Colon (tissue), 2 donors: ENCODE data around the gene CACFD1.

Experiments
- FAIRE-seq: peaks from 2 replicates; lab custom pipeline; 2012; peaks lifted over from hg19 to GRCh38; lab: Jason Lieb, UNC
- donor health status: control.
- donor health status: control.

Gene CACFD1

DNA sequence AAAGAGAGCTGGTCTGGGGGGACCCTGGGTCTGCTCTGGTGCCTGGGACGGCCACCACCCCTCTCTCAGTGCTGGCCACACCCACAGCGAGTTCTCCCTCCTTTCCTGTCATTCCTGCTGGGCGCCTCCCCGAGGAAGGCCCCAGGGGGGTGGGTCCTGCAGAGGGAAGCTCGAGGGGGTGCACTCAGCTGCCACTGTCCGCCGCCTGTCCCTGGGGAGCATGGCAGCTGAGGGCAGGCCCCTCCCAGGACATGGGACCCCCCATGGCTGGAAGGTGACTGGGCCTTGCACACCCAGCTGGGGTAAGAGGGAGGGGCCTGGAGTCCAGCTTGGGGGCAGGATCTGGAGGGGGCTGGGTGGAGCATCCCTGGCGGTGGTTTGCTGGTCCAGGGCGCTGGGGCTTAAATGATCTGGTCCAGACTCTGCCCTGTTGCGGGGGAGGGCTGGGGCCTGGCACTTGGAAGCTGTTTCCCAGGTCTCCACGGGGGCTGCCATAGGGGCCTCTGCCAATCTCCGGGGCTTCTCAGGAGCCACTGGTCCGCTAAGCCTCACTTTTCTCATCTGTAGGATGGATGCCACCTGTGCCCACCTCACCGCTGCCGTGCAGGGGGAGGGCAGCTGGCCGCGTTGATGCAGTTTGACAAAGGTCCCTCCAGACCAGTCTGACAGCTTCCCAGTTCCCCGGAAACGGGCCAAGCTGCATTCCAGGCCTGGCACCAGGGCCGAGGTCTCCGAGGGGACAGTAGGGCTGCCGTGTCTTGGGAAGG is 25.1 kb downstream of the CACFD1 start:
- FAIRE-seq: no peak

DNA sequence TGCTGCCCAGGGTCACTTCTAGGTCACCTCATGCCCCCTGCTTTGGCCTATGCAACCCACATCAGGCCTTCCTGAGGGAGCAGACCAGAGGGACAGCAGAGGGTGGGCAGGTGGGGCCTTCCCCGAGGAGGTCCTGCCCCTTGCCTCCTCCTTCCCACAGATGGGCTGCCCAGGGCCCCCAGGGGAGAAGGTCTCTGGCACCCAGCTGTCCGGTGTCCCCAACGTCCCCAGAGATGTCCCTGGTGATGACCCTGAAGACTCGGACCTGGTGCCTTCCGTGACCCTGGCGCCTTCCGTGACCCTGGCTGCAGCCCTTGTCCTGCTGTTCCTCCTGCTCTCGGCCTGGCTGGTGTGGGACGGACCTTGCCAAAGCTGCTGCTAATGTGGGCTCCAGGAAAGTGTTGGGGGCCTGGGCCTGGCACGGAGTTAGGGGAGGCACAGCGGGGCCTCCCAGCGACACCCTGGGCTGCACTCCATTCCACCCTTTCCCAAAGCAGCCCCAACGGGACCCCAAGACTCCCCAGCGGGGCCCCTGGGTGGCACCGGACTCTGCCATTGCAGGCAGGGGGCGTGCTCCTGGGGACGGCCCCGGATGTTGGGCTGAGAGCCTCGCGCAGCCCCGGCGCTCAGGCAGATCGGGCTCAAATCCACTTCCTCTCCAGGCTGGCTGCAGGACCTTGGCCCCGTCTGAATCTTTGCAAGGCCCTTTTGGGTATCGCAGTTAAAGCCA is 25.9 kb downstream of the CACFD1 start:
- no peak for FAIRE-seq

DNA sequence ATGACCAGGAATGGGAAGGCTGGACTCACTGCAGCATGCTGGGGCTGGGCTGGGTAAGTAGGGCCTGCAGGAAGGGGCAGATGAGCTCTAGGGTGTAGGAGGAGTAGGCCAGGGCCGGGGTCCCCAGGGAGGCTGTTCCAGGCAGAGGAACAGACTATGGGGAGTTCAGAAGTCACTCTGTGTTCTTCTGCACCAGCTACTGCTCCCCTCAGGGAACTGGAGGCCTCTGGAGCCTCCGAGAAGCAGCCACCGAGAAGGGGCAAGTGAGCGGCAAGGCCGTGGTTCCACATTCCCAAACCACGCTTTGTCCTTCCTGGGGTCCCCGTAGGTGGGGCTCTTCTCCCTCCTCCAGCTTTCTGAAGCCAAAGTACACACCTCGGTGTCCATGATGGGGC is 27.6 kb downstream of the CACFD1 start:
- FAIRE-seq: no peak

DNA sequence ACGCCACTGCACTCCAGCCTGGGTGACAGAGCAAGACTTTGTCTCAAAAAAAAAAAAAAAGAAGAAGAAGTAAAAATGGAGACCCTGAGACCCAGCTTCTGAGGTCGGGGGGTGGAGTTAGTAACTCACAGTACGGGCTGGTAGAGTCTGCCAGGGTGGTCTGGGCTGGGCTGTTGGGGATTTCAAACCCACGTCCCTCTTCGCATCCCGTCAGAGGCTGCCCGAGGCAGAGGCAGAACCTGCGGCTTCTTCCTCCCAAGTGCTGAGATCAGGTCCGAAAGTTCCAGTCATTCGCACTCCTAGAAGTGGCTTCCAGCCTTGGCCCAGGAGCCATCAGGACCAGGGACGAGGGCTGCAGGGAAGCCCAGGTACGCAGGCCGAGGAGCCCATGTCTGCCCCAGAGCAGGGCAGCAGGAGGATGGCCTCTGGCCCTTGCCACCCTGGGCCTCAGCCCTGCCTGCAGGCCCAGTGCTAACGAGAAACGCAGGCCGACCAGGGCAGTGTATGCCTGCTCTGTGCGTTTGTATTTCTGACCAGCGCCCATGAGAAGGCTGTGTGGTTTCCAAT is 29.0 kb downstream of the CACFD1 start:
- FAIRE-seq: no peak

DNA sequence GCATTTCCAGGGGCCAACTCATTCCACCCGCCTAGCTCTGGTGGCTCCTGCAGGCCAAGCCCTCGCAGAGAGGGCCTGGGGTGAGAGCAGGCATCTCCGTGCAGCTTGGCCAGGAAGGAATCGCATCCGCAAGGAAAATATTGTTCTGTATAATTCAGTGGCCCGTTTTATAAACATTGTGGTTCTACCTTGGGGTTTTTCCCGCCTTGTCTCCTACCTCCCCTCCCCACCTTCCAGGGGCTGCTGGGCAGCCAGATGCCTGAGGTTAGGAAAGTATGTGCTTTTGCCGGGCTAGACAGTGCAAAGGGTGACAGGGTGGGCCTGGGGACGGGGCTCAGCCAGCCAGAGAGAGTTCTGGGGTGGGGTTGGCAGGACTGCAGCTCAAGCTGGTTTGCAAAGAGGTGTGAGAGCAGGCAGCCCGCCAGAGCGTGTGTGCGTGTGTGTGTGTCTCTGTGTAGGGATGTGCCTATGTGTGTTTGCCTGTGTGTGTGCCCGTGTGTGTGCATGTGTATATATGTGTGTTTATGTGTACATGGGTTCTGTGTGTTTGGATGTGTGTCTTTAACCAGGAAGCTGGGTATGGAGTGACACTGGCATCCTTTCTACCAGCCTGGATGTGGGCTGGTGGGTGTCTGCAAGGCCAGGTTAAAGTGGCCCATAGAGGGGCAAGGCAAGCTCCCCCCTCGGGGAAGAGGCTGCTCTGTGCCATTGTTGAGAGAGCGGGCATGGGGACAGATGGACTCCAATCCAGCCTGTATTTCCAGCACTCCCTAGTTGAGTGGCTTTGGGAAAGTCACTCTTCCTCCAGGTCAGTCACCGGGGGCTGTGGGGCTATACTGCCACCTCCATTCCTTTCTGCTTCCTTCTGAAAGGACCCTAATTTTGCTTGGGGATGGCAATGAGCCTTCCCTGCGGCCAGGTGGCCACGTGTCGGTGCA is 29.7 kb downstream of the CACFD1 start:
- FAIRE-seq: no peak

- no peak for FAIRE-seq
Observed at GRCh38 chr9:133490201-133490681, 30.5 kb downstream of the CACFD1 start.

DNA sequence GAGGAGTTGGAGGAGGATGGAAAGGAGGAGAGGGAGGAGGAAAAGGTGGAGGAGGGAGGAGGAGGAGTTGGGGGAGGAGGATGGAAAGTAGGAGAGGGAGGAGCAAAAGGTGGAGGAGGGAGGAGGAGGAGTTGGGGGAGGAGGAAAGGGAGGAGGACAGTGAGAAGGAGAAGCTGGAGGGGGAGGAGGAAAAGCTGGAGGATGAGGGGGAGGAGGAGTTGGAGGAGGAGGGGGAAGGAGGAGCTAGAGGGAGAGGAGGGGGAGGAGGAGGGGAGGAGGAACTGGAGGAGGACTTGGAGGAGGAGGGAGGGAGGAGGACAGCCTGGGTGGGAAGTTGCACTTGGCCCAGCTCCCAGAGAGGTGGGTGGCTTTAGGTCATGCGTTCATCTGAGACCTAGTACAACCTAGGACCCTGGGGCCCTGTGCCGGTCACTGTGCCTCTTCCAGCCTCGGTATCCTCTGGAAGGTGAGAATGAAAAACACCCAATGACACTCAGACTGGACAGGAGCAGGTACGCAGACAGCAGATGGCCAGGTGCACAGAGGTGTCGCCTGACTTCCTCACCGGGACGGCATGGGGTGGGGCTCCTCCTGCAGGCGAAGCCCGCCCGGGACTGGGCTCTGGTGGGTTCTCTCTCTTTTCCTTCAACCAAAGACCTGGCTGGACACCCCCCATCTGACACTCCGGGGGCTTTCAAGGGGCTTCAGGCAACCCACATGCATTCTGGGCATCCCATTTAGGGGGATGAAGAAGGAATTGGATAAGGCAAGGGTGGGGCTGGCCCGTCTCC is 31.3 kb downstream of the CACFD1 start:
- no peak for FAIRE-seq

- no peak for FAIRE-seq
Observed at GRCh38 chr9:133491656-133491925, 31.8 kb downstream of the CACFD1 start.

- FAIRE-seq: no peak
Observed at GRCh38 chr9:133492061-133493021, 32.6 kb downstream of the CACFD1 start.

- FAIRE-seq: no peak
Observed at GRCh38 chr9:133493428-133493827, 33.6 kb downstream of the CACFD1 start.

DNA sequence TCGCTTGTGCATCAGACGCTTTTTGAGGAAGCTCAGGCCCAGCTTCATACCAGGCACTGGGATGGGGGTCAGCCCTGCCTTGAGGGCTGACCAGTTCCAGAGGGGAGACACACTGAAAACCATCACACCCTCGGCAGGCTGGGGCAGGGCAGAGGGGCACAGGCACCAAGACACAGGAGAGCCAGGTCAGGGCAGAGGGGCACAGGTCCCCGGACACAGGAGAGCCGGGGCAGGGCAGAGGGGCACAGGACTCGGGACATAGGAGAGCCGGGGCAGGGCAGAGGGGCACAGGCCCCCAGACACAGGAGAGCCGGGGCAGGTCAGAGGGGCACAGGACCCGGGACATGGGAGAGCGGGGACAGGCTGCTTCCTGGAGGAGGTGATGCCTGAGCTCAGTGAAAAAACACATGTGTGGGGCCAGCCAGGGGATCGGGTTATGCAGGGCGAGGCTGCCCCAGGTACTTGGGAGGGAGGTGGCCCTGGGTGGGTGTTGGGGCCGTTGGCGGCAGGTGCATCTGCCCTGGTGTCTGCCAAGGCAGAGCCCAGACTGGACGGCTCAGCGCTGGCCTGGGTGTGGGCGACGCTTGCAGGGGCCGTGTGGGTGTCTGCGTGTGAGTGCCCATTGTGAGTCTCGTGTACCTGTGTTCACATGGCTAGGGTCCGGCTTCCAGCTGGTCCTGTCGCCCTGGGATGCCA is 34.2 kb downstream of the CACFD1 start:
- no peak for FAIRE-seq

DNA sequence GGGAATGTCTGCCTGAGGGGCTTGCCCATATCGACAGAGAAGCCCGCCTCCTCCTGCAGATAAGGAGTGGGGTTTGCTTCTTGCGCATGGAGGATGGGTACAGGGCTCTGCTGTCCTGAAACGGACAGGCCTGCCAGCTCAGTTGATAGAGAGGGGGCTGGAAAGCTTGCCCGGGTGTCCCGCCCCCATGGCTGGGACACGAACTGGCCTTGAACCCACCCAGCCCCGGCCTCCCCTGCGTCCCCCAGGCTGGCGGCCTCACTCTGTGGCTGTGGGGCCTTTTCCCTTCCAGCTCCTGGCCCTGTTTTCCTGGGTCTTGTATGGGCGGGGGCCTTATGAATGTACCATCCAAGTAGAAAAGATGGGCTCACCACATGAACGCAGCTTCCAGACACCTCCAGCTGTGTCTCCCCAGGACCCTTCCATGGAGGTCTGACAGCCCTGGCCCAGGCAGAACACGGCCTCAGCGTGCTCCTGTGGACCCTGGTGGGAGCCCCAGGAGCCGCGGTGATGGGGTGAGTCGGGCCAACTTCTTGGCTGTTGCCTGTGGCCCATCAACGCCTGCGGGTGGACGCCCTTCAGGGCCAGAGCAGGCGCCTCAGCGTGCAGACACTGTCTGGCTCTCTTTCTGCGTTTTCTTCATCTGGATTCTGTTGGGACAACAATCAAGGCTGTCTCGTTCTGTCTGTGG is 35.0 kb downstream of the CACFD1 start:
- no peak for FAIRE-seq

GRCh38 chr9:133495327-133496293 is 35.8 kb downstream of the CACFD1 start:
- FAIRE-seq: no peak

GRCh38 chr9:133496861-133497842 is 37.4 kb downstream of the CACFD1 start:
- FAIRE-seq: no peak

GRCh38 chr9:133499132-133499891 is 39.5 kb downstream of the CACFD1 start:
- FAIRE-seq: no peak

GRCh38 chr9:133499892-133500270 is 40.1 kb downstream of the CACFD1 start:
- FAIRE-seq: no peak
